ENCODE measurements around the gene RNU4-1. TPM values are rescaled to one million over a fixed set of nuclear protein-coding genes. Genes with fewer than 3 reads are reported as not detected.
"Not testable (repeated sequence)": the region's sequence is repeated elsewhere in the genome, so short reads cannot be mapped to it uniquely, and the experiment has no call there.

RNU4-1 gene
- polyA plus RNA-seq, 1 donor (not counting 4 experiments of a cell fraction or from before 2014, with no cell fraction given), result under 0.01 TPM

DNA sequence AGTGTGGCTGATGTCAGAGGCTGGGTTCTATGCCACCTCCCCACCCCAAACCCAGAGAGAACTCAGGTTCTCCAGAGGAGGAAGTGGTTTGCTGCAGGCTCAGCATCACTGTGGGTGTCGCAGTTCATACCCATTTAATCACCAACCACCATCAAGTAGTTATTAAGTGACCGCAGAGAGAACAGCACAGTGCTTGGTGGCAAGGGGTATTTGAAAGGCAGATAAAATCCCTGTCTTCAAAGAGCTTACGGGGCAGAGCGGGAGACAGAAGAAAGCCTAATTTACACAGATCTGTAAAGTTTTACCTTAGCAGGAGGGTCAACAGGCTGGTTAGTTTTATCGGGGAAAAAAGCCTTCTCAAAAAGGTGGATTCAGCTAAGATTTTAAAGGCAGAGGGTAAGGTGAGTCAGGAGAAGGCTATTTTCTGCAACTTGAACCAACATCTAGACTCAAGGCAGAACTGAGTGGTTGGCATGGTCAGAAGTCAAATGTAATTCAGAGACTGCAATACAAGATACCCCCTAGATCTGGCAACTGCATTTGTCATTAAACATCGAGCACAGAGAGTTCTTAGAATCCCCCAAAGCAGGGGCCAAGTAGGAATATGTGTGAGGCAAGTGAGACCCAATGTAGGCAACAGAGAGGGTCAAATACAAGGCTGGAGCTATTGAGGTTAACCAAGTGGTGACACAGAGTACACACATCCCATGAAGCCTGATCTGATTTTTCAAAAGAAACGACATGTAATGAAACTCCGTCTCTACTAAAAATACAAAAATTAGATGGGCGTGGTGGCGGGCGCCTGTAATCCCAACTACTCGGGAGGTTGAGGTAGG, 40.7 kb downstream of the RNU4-1 start:
- Histone ChIP-seq H3K36me3 (ENCODE audit: control insufficient read depth in 2 of 2, extremely low read depth in 1 of 2, insufficient read depth in 2 of 2, low read length in 2 of 2) (peaks cover 32 to 52% of the 10 kb centered on the region in 2 experiments), H3K9me1 (ENCODE audit: control insufficient read depth, extremely low read depth, insufficient read depth, low read length) (peaks cover 2% of the 10 kb centered on the region), H3K4me3 (ENCODE audit: control insufficient read depth in 2 of 3, extremely low read depth in 1 of 3, insufficient read depth in 2 of 3, low read depth in 1 of 3, low read length in 3 of 3) (no peak overlapping the region), H3K27me3 (ENCODE audit: control insufficient read depth, extremely low read depth, insufficient read depth, low read length) (no peaks in the 10 kb centered on the region), H3K79me2 (ENCODE audit: control insufficient read depth, insufficient read depth, low read length) (peaks cover 93% of the 10 kb centered on the region), H3K4me2 (ENCODE audit: control insufficient read depth, extremely low read depth, insufficient read depth, low read depth, low read length) (no peak overlapping the region), H3K9me3 (ENCODE audit: control insufficient read depth, low read depth, low read length) (no peaks in the 10 kb centered on the region), H3K4me1 (ENCODE audit: control insufficient read depth, extremely low read depth, insufficient read depth, low read length) (peaks cover 69% of the 10 kb centered on the region), H4K20me1 (ENCODE audit: control insufficient read depth, extremely low read depth, insufficient read depth, low read length) (peaks cover 35% of the 10 kb centered on the region), H2AFZ (ENCODE audit: control insufficient read depth, low read length) (no peak overlapping the region), H3K9ac (ENCODE audit: control insufficient read depth, extremely low read depth, insufficient read depth, low read length) (no peak overlapping the region), H3K27ac (ENCODE audit: control insufficient read depth, insufficient read depth, low read length) (peak overlapping the region; percentile 2)
- DNase-seq (ENCODE audit: low read depth, low spot score) (no peak), FAIRE-seq (no peak)
- dilution Hi-C loops (cut with MboI; ENCODE audit: extremely low pct_ligation_motif_present, low sequenced_read_pairs), result no loop called here
- TF ChIP-seq EZH2 (IDR thresholded peaks at IDR 0.05; ENCODE audit: low read length), result no peak
- TF ChIP-seq, protein P1, sequence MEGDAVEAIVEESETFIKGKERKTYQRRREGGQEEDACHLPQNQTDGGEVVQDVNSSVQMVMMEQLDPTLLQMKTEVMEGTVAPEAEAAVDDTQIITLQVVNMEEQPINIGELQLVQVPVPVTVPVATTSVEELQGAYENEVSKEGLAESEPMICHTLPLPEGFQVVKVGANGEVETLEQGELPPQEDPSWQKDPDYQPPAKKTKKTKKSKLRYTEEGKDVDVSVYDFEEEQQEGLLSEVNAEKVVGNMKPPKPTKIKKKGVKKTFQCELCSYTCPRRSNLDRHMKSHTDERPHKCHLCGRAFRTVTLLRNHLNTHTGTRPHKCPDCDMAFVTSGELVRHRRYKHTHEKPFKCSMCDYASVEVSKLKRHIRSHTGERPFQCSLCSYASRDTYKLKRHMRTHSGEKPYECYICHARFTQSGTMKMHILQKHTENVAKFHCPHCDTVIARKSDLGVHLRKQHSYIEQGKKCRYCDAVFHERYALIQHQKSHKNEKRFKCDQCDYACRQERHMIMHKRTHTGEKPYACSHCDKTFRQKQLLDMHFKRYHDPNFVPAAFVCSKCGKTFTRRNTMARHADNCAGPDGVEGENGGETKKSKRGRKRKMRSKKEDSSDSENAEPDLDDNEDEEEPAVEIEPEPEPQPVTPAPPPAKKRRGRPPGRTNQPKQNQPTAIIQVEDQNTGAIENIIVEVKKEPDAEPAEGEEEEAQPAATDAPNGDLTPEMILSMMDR (optimal IDR thresholded peaks at IDR 0.05 in 1 of 3, IDR thresholded peaks at IDR 0.05 in 1 of 3, conservative IDR thresholded peaks at IDR 0.05 in 1 of 3; ENCODE audit: extremely low read depth in 1 of 3, insufficient read depth in 2 of 3, low read length in 3 of 3), result no peak

DNA sequence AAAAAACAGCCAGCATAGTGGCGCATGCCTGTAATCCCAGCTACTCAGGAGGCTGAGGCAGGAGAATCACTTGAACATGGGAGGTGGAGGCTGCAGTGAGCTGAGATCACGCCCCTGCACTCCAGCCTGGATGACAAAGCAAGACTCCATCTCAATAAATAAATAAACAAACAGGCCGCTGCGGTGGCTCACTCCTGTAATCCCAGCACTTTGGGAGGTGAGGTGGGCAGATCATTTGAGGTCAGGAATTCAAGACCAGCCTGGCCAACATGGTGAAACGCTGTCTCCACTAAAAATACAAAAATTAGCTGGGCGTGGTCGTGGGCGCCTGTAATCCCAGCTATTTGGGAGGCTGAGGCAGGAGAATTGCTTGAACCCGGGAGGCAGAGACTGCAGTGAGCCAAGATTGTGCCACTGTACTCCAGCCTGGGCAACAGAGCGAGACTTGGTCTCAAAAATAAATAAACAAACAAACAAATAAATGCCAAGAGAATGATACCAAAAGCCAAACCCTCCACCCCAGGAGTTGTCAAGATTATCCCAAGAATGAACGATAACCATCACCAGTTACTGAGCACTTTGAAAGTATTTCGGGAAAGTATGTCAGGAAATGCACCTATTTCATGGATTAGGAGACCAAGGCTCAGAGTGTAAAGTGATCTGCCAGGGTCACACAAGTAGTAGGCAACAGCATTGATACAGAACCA, 41.5 kb downstream of the RNU4-1 start:
- Histone ChIP-seq H3K36me3 (ENCODE audit: control insufficient read depth in 2 of 2, extremely low read depth in 1 of 2, insufficient read depth in 2 of 2, low read length in 2 of 2) (peaks cover 31 to 54% of the 10 kb centered on the region in 2 experiments), H4K20me1 (ENCODE audit: control insufficient read depth, extremely low read depth, insufficient read depth, low read length) (peaks cover 39% of the 10 kb centered on the region), H3K79me2 (ENCODE audit: control insufficient read depth, insufficient read depth, low read length) (peaks cover 94% of the 10 kb centered on the region), H3K4me1 (ENCODE audit: control insufficient read depth, extremely low read depth, insufficient read depth, low read length) (peaks cover 69% of the 10 kb centered on the region), H3K27ac (ENCODE audit: control insufficient read depth, insufficient read depth, low read length) (peak overlapping the region; percentile 2)
- H3K9ac ChIP-seq (ENCODE audit: control insufficient read depth, extremely low read depth, insufficient read depth, low read length); H3K9me1 ChIP-seq (ENCODE audit: control insufficient read depth, extremely low read depth, insufficient read depth, low read length); H3K9me3 ChIP-seq (ENCODE audit: control insufficient read depth, low read depth, low read length); H3K27me3 ChIP-seq (ENCODE audit: control insufficient read depth, extremely low read depth, insufficient read depth, low read length); FAIRE-seq; DNase-seq (ENCODE audit: low read depth, low spot score); dilution Hi-C loops (cut with MboI; ENCODE audit: extremely low pct_ligation_motif_present, low sequenced_read_pairs); H3K4me2 ChIP-seq (ENCODE audit: control insufficient read depth, extremely low read depth, insufficient read depth, low read depth, low read length); H3K4me3 ChIP-seq (ENCODE audit: control insufficient read depth in 2 of 3, extremely low read depth in 1 of 3, insufficient read depth in 2 of 3, low read depth in 1 of 3, low read length in 3 of 3); H2AFZ ChIP-seq (ENCODE audit: control insufficient read depth, low read length): not testable (repeated sequence)

Measured in keratinocyte (primary cell).